Stimulated activated naive CD8-positive, alpha-beta T cell treated with anti-CD3 and anti-CD28 coated beads, Interleukin-15, Interleukin-2, amounts not matched to agents 100 ng/mL and 50 ng/mL, for 24 hours (primary cell): Measurements from ENCODE around the gene CLCN5.
"Not testable (repeated sequence)": the region's sequence is repeated elsewhere in the genome, so short reads cannot be mapped to it uniquely, and the experiment has no call there.

ENCODE experiments used
- H3K27ac Mint-ChIP-seq: one replicate; pipeline ENCODE4 v1.8.0; 2021; ENCODE audit warnings: mild to moderate bottlenecking, mixed read lengths
- H3K27me3 Mint-ChIP-seq: one replicate; pipeline ENCODE4 v1.8.0; 2021; ENCODE audit warnings: mixed read lengths
- H3K36me3 Mint-ChIP-seq: one replicate; pipeline ENCODE4 v1.8.0; 2021; ENCODE audit warnings: low read depth, mixed read lengths
- H3K4me1 Mint-ChIP-seq: one replicate; pipeline ENCODE4 v1.8.0; 2021; ENCODE audit warnings: low read depth, mixed read lengths
- H3K4me3 Mint-ChIP-seq: one replicate; pipeline ENCODE4 v1.8.0; 2021; ENCODE audit warnings: mild to moderate bottlenecking, mixed read lengths
- H3K9me3 Mint-ChIP-seq: one replicate; pipeline ENCODE4 v1.8.0; 2021; ENCODE audit warnings: mixed read lengths

The CLCN5 gene

DNA sequence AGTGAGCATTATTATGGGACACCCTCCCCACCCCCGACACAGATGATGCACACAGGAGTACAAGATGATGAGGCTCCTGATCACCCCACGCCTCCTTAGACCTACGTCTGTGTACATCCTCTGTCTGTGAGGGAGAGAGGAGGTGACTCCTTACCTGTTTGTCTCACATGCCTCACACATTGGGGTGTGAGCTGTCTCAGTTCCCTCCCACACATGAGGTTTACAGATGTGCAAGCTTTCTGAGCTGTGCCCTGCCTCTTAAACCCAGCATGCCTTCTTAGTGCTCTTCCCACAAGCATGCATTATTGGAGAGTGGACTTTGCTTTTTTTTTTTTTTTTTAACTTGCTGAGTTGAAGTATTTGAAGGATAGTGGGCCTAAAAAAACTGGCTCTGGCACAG is 76.7 kb downstream of the CLCN5 start:
- Mint-ChIP-seq H3K9me3 (no peaks in the 10 kb centered on the region), H3K4me3 (no peak overlapping the region), H3K27me3 (no peaks in the 10 kb centered on the region), H3K4me1 (peaks cover 4% of the 10 kb centered on the region), H3K36me3 (no peaks in the 10 kb centered on the region), H3K27ac (no peak overlapping the region)

DNA sequence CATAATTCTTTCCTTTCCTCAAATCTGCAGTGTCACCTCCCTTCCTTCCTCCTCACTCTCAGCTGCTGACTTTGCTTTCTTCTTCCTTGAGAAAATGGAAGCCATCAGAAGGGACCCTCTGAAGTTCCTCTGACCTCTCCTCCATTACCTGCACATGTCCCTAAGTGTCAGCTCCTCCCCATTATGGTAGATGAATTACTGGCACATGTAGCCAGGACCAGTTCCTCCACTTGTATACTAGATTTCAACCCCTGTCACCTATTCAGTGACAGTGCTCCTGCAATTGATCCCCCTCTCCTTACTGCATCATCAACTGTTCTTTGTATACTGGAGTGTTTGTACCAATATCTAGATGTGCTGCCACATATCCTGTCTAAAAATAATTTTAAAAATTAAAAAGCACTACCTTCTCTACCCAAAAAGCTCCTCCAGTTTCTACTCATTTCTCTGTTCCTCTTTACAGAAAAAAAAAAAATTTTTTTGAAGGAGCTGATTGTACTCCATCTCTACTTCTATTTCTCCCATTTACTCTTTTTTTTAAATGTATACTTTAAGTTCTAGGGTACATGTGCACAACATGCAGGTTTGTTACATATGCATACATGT is 78.6 kb downstream of the CLCN5 start:
- no peaks in the 10 kb centered on the region for H3K27me3 Mint-ChIP-seq
- peaks cover 4% of the 10 kb centered on the region for H3K4me1 Mint-ChIP-seq
- H3K9me3 Mint-ChIP-seq = no peaks in the 10 kb centered on the region
- H3K36me3 Mint-ChIP-seq = no peaks in the 10 kb centered on the region
- no peak overlapping the region for H3K4me3 Mint-ChIP-seq
- no peak overlapping the region for H3K27ac Mint-ChIP-seq

DNA sequence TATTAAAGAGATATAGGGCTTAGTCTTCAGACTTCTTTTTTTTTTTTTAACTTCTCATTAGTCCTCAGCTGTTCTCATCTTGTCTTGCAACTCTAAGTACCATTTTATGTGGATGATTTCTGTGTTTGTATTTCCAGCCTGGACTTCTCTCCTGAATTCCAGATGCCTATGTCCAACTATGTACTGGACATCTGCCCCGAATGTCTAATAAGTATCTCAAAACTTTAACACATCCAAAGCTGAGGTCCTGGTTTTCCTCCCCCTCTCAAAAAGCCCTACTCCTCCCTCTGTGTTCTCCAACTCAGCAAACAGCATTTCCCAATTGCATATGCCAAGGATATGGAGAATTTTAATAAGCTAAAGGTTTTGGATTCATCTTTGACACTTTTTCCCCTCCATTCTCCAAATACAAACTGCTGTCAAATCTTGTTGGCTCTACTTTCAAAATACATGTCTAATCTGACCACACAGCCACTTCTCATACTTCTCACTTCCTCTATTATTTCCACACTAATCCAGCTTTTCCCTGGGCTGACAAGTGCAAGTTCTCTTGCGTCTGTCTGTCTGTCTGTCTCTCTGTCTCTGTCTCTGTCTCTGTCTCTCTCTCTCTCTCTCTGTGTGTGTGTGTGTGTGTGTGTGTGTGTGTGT is 79.8 kb downstream of the CLCN5 start:
- Mint-ChIP-seq H3K4me1 (peaks cover 4% of the 10 kb centered on the region), H3K27me3 (no peaks in the 10 kb centered on the region), H3K4me3 (no peak overlapping the region), H3K27ac (no peak overlapping the region), H3K9me3 (no peaks in the 10 kb centered on the region), H3K36me3 (no peaks in the 10 kb centered on the region)

DNA sequence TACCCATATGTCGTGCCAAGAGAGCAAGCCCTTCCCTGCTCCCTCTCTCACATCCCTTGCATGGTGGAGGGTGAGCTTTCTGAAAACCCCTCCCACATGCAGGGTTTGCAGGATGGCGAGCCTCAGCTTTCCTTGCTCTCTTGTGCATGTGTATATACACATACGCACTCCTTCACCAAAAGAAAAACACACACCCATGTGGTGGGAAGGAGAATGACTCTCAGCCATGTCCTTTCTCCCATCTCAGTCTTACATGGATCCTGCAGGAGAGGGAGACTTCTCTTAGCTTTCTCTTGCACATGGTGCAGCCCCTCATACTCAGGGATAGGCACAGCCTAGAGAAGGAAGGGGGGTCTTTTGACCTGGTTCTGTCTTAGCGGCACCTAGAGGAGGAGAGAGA is 81.1 kb downstream of the CLCN5 start:
- Mint-ChIP-seq H3K4me3 (no peak overlapping the region), H3K27ac (no peak overlapping the region), H3K9me3 (no peaks in the 10 kb centered on the region), H3K27me3 (no peaks in the 10 kb centered on the region), H3K4me1 (peaks cover 4% of the 10 kb centered on the region), H3K36me3 (no peaks in the 10 kb centered on the region)

DNA sequence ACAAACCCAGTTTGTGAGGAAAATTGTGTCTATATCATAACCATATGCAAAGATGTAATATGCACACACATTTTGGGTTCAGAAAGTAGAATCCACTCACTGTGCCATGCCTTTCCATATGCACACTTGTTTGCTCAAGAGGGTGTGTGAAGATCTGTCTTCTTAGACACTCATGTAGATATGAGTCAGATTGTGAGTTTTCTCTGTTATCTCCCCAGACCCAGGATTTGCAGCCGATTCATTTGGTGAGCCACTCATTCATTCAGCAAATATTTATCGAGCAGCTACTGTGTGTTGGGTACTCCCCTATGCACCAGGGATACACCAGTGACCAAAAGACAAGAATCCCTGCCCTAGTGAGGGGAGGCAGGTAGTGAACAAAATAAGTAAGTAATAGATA is 81.5 kb downstream of the CLCN5 start:
- no peaks in the 10 kb centered on the region for H3K27me3 Mint-ChIP-seq
- H3K4me1 Mint-ChIP-seq = peaks cover 4% of the 10 kb centered on the region
- H3K4me3 Mint-ChIP-seq = no peak overlapping the region
- H3K27ac Mint-ChIP-seq = no peak overlapping the region
- no peaks in the 10 kb centered on the region for H3K36me3 Mint-ChIP-seq
- H3K9me3 Mint-ChIP-seq = no peaks in the 10 kb centered on the region

DNA sequence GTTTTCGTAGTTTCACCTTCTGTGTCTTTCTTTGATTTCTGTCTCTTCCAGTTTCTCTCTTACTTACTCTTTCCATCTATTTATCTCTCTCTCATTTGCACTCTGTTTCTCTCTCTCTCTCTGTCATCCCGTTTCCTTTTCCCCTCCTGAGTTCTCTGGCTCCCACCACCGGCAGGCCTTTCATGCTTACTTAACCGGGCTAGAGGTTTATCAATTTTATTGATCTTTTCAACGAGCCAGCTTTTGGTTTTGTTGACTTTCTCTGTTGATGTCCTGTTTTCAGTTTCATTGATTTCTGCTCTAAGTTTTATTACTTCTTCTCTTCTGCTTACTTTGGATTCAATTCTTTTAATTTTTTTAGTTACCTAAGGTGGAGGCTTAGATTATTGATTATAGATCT is 103.2 kb downstream of the CLCN5 start:
- not testable (repeated sequence) for H3K27me3 Mint-ChIP-seq, H3K4me1 Mint-ChIP-seq, H3K27ac Mint-ChIP-seq, H3K36me3 Mint-ChIP-seq, H3K4me3 Mint-ChIP-seq
- peaks cover 10% of the 10 kb centered on the region for H3K9me3 Mint-ChIP-seq

DNA sequence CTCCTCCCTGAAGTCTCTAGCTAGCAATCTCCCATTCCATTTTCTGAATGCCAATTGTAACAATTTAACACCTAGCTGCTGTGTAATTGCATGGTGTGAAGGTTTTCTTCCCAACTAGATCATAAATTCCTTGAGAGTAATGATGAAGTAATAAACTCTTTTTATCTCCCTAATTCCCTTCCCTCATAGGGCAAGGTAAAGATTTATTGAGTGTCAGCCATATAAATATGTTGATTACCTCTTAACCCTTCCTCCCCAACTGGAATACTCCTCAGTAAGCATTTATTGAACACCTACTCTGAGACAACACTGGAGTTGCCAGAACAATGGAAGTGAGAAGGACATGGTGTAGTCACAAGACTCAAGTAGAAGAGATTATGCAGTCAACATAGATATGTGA is 112.7 kb downstream of the CLCN5 start:
- H3K27me3 Mint-ChIP-seq = no peaks in the 10 kb centered on the region
- no peaks in the 10 kb centered on the region for H3K36me3 Mint-ChIP-seq
- H3K4me1 Mint-ChIP-seq = no peaks in the 10 kb centered on the region
- no peak overlapping the region for H3K27ac Mint-ChIP-seq
- no peaks in the 10 kb centered on the region for H3K9me3 Mint-ChIP-seq
- no peak overlapping the region for H3K4me3 Mint-ChIP-seq

DNA sequence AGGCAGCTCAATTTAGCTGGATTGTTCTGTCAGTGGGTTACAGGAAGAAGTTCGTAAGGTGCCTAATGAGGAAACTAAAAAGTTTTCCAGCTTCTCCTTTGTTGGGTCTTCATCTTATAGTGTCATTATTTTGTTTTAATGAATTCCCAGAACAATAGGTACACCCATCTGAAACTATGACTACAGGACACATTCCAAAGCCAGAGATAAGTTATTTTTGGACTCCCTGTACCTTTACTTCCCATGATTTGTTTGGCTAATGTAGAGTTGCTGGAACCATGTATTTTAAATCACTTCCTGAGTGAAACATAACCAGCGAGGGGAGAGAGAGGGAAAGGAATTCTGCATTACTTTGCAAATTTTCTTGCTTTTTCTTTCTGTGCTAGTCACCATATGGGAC is 114.0 kb downstream of the CLCN5 start:
- Mint-ChIP-seq H3K36me3 (no peaks in the 10 kb centered on the region), H3K4me1 (no peaks in the 10 kb centered on the region), H3K4me3 (no peak overlapping the region), H3K9me3 (no peaks in the 10 kb centered on the region), H3K27me3 (no peaks in the 10 kb centered on the region), H3K27ac (no peak overlapping the region)

DNA sequence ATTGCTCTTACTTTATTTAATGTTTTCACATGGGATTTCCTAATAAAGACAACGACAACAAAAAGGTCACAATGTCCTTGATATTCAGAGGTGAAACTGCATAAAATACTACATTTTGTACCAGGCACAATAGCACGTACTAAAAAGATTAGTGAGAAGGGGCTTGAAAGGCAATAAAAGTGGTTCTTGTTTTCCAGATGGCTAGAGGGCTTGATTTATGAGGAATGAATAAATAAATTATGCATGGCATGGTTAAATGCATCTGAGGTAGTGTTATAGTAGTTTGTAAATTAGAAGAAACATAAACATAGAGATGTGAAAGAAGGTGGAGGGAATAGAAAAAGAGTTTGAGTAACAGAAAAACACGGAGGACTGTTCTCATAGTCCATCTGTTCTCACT is 123.4 kb downstream of the CLCN5 start:
- Mint-ChIP-seq H3K36me3 (peaks cover 7% of the 10 kb centered on the region), H3K9me3 (no peaks in the 10 kb centered on the region), H3K27me3 (no peaks in the 10 kb centered on the region), H3K27ac (no peak overlapping the region), H3K4me1 (no peaks in the 10 kb centered on the region), H3K4me3 (no peak overlapping the region)

DNA sequence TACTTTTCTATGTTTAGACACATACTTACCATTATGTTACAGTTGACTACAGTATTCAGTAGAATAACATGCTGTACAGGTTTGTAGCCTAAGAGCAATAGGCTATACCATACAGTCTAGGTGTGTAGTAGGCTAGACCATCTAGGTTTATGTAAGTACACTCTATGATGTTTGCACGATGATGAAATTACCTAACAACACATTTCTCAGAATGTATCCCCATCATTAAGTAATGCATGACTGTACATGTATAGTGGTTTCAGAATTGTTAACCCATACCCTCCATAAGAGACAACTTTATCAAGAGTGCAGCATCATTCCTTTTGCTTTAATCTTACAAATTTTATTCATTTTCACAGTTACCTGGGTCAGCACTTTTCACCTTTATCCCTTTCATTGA is 126.8 kb downstream of the CLCN5 start:
- Mint-ChIP-seq H3K27me3 (no peaks in the 10 kb centered on the region), H3K36me3 (peaks cover 6% of the 10 kb centered on the region), H3K9me3 (no peaks in the 10 kb centered on the region), H3K27ac (no peak overlapping the region), H3K4me3 (no peak overlapping the region), H3K4me1 (no peaks in the 10 kb centered on the region)

DNA sequence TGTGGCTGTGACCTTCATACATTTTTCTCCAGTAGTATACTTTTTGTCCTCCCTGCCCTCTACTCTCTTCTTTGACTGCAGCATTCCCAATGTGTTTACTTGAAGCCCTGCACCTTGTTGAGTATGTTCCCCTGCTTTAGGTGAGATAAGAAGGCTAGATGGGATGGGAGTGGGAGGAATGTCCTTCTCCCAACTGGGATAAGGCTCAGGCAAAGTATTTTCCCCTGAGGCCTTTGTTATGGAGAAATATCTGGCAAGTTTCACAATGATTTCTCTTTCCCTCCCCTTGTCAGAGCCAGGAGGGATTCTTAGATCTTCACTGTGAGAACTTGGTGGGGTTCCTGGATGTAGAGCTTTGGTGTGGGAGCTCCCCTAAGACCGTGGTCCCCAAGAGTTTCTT is 131.8 kb downstream of the CLCN5 start:
- H3K27ac Mint-ChIP-seq = no peak overlapping the region
- no peaks in the 10 kb centered on the region for H3K4me1 Mint-ChIP-seq
- no peak overlapping the region for H3K4me3 Mint-ChIP-seq
- peaks cover 6% of the 10 kb centered on the region for H3K36me3 Mint-ChIP-seq
- H3K9me3 Mint-ChIP-seq = no peaks in the 10 kb centered on the region
- no peaks in the 10 kb centered on the region for H3K27me3 Mint-ChIP-seq

DNA sequence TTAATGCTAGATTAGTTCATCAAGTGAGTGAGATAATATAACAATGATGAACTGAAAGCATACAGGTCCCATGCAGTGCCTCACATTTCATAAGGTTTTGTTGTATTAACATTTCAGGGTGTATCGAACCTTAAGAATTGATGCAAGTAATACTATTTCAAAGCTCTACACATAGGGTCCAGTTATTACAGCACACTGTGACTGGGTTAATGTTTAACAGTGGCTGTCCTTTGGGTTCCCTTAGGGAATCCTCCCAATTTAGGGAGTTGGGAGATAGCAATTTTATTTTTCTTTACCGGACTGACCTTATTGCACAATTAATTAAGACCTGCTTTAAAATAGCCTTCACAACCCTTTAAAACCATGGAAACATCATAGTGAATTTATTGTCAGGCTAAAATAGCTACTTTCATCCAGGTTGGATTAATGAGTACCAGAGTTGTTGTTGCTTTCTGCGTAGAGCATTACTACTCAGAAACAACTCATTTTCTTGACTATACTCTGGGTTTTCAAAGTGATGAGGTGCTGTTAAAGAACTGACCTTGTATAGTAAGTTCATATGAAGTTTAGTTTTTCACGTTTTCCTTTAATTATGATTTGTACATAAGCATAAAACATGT is 144.0 kb downstream of the CLCN5 start:
- no peak overlapping the region for H3K4me3 Mint-ChIP-seq

DNA sequence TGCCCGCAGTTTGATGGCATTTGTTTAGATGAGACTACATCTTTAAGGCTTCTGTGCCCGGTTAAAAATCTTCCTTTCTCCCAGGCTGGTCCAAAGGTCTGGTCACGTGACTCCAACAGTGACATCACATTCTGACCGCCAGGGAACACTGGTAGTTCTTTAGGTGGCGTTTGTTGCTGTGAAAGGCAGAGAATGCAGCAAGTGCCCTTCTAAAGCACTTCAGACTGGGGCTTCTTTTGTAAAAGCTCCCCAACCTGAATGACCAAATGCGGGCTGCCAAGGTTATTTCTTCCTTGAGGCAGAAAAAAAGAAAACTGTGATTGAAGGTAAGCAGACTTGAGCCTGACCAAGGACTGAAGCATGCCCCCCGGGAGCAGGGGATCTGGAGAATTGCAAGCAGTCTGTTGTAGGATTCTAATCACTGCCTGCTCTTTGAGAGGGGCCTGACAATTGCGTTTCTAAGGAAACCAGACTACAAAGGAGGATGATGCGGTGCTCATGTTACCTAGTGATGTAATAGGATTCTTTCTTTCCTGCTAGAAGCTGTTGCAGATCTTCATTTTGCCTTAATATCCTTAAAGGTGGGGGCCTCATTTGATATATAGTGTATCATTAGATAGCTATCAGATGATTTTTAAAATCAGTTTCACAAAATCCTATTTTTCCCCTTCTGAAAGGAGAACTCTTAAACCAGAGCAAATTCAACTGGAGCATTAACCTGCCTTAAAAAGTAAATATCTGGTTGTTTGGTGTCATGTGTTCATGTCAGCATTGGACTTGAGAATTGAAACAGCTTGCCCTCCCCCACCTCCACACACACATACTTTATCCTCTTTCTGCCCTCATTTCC is 145.3 kb downstream of the CLCN5 start:
- no peaks in the 10 kb centered on the region for H3K36me3 Mint-ChIP-seq
- H3K27me3 Mint-ChIP-seq = no peaks in the 10 kb centered on the region
- H3K27ac Mint-ChIP-seq = no peak overlapping the region
- no peak overlapping the region for H3K4me3 Mint-ChIP-seq
- H3K4me1 Mint-ChIP-seq = peaks cover 14% of the 10 kb centered on the region
- H3K9me3 Mint-ChIP-seq = no peaks in the 10 kb centered on the region

More for the DNA sequence above, 144.0 kb downstream of the CLCN5 start:
- Mint-ChIP-seq H3K4me1 (peaks cover 6% of the 10 kb centered on the region), H3K27me3 (no peaks in the 10 kb centered on the region), H3K27ac (no peak overlapping the region), H3K9me3 (no peaks in the 10 kb centered on the region), H3K36me3 (no peaks in the 10 kb centered on the region)

DNA sequence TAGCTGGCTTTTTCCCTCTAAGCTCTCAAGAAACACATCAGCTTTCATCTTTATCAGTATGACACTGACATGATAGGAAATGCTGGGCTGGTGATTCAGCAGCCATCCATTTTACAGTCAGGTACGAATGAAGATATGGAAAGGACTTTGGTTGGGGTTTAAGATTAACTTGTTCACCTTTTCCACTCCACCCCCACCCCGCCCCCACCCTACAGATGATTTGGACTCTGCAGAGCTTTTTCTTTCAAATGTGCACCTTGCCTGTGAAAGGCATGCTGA is 145.8 kb downstream of the CLCN5 start:
- no peak overlapping the region for H3K4me3 Mint-ChIP-seq
- H3K36me3 Mint-ChIP-seq = no peaks in the 10 kb centered on the region
- H3K27me3 Mint-ChIP-seq = no peaks in the 10 kb centered on the region
- H3K27ac Mint-ChIP-seq = no peak overlapping the region
- no peaks in the 10 kb centered on the region for H3K9me3 Mint-ChIP-seq
- peaks cover 14% of the 10 kb centered on the region for H3K4me1 Mint-ChIP-seq

DNA sequence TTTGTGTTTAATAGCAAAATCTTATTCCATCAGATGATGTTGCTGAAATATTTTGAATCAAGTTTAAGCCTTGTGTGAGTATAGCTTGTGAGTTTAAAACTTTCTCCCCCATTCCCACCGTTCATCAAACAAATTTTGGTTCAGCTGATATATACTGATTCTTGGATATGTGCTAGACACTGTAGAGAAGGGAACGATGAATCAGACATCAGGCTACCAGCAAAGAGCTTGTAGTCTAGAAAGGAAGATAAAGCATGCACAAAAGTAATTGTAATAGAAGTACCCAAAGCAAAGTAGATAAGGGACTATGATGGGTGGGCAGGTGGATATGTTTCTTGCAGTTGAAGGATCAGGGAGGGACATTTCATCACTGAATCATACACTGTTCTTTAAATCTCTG is 146.5 kb downstream of the CLCN5 start:
- Mint-ChIP-seq H3K4me1 (peaks cover 14% of the 10 kb centered on the region), H3K27ac (no peak overlapping the region), H3K36me3 (no peaks in the 10 kb centered on the region), H3K4me3 (no peak overlapping the region), H3K27me3 (no peaks in the 10 kb centered on the region), H3K9me3 (no peaks in the 10 kb centered on the region)
